Stimulated activated naive CD4-positive, alpha-beta T cell treated with Interleukin-2 at 50 U/mL for 16 hours (primary cell): ENCODE data around the gene DCC.

ENCODE experiments used
- DNase-seq: peaks from one replicate; lab custom pipeline; 2025; lab: John Stamatoyannopoulos, UW

DCC gene

DNA sequence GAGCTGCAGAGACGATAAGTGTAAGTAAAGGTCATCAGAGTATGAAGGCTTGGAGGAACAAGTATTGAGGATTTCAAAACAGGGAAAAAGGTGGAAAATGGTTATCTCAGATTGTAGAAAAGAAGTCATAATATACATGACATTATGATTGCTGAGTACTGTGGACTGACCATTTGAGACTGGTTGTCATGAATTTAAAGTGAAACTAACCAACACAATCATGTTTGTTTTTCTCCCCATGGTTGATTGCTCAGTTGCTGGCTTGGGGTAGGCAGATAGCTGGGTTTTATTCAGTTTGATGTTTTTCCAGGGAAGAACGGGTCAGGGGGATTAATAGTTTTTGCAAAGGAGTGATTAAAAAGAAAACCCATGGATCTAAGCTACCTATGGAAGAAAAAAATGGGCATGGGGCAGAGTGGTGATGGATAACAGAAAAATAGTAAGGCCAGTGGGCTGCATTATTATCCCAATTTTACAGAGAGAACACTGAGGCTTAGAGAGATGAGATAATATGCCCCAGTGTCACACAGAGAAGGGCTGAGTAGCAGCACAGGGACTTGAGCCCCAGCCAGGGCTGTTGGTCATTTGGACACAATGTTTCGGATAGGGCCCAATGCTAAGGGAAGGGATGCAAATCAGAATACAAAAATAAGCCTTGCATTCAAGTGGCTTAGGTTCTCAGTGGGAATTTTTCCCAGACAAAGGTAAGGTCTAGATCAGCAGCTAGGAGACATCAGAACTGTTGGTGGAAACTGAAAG is 885.7 kb downstream of the DCC start:
- no peak for DNase-seq

DNA sequence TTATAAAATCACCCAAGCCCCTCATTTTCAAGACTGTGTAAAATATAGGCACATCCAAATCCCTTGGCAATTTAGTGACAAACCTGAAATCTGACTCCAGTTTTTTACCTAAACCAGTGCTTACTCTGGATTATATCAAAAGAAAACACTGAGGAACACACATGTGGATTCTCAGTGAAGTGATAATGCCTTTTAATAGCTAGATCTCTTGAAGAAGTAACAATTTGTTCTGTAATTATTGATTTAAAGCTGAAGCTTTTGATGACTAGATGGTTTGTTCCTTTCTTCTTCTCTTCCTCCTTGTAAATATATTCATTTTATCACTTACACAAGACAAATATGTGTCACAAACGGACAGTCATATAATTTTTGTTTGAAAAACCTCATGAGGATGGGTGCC is 894.6 kb downstream of the DCC start:
- no peak for DNase-seq

DNA sequence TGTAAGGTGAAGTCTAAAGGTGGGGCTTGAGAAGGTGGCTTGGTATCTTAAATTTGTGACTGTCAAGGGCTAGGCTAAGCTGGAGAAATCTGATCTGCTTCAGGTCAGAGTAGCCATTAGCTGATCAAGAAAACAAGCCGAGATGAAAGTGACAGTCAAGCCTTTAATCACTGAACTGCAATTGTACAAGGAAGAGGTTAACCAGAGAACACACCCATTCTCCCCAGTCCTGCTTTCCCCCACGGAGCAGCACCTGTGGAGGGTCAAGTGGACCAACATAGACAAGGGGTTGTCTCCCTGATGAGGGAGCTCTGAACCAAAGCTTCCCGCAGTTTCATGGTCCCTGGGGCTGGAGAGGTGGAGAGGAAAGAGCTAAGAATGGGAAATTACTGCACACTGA is 901.2 kb downstream of the DCC start:
- no peak for DNase-seq

- DNase-seq = no peak
Measured at GRCh38 chr18:53253789-53254188, 913.8 kb downstream of the DCC start.

DNA sequence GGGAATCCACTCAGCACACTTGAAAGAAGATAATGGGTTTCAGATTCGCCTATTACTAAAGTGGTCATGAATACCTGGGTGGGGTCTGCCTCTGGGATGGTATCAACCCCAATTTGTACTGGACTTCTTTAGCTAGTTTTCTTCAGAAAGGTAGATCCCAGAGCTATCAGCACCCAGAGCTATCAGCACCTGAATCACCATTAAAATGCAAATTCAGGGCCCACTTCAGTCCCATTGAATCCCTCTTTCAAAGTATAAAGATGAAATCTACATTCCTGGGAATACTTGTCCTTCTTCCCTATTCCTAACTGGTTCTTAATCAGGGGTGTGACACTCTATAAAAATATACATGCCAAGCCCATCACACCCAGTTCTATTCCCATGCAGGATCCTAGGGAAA is 914.3 kb downstream of the DCC start:
- DNase-seq = no peak

DNA sequence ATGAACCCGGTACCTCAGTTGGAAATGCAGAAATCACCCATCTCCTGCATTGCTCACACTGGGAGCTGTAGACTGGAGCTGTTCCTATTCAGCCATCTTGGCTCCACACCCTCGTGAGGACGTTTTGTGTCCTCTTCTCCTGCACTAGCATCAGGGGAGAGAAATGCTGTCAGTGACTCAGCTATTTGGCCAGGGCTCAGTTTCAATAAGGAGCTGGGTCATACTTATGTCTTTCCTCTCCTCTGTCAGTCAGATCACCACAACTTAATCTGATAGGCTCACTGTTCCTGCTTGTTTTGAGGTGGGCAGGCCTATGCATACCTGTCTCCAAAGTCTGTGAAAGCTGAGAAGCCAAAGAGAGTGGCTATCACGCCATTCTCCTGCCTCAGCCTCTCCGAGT is 921.2 kb downstream of the DCC start:
- DNase-seq = no peak

DNA sequence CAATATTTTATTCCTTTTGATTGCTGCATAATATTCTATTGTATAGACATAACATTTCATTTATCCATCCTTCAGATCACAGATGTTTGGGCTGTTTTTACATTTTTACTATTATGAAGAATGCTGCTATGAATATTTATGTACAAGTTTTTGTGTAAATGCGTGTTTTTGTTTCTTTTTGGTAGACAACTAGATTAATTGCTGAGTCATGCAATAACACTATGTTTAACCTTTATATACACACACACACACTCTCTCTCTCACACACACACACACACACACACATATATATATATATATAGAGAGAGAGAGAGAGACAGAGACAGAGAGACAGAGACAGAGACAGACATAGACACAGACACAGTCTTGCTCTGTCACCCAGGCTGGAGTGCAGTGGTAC is 926.9 kb downstream of the DCC start:
- no peak for DNase-seq

- DNase-seq = no peak
Measured at GRCh38 chr18:53268455-53268854, 928.5 kb downstream of the DCC start.

DNA sequence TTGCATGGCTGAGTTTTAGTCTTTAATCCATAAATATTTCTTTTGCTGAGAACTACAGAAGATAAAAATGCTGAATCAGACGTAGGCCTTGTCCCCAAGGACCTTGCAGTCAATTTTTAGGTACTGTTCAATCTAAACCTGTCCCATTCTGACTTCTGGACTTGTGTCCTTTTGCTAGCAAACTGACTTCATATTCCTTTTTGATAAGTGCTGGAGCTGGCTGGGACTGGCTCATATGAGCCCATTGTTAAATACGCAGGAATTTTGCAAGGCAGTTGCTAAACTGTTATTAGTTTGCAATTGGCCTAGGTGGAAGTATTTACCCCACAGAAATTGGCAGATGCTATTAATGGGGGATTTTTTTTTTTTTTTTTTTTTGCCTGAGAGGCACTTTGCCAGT is 941.4 kb downstream of the DCC start:
- DNase-seq = no peak

DNA sequence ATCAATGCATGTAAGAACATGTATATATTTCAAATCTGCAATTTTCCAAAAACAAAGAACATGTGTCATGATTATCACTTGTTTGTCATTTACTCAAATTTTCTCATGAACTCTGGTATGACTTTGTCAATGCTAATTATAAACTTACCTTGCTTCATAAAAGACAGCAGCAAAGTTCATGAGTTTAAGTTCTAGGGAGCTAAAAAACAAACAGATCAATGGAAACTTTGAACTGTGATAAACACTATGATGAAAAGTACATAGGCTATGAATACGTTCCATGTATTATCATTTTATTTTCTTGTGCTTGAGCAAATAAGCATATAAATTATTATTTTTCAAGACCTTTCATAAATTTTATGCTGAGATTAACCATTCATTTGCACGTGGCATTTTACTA is 943.7 kb downstream of the DCC start:
- no peak for DNase-seq

GRCh38 chr18:53305461-53305860 is 965.5 kb downstream of the DCC start:
- DNase-seq = no peak

DNA sequence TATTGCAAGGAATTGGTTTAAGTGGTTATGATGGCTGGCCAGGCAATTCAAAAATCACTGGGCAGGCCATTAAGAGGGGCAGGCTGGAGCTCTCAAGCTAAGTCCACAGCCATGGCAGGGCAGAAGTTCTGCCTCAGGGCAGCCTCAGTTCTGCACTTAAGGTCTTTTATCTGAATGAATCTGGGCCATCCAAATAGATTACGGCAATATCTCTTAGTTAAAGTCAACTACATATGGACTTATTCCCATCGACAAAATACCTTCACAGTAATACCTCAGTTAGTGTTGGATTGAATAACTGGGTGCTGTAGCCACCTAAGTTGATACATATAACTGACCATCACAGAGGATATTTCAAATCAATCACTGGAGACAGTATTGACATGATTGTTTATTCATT is 979.6 kb downstream of the DCC start:
- DNase-seq = no peak

DNA sequence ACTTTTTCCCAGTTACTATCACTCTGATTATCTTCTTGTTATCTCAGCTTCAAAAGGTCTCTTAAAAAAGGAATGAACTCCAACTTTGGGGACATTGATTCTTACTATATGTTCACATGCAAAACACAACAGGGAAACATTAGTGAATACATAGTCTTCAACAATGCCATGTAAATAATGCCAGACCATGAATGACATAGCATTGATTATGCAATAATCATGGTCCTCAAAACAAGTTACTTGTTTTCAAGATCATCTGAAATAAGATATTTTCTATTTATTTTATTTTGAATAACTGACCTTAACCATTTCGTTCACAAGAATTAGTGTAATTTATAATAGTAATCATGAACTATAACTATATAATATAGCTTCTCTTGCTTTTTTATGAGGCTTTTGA is 982.2 kb downstream of the DCC start:
- no peak for DNase-seq

GRCh38 chr18:53324353-53324752 is 984.4 kb downstream of the DCC start:
- no peak for DNase-seq

- DNase-seq = no peak
Measured at GRCh38 chr18:53360501-53361443, 1020.8 kb downstream of the DCC start.

GRCh38 chr18:53375621-53376020 is 1035.6 kb downstream of the DCC start:
- DNase-seq = no peak

DNA sequence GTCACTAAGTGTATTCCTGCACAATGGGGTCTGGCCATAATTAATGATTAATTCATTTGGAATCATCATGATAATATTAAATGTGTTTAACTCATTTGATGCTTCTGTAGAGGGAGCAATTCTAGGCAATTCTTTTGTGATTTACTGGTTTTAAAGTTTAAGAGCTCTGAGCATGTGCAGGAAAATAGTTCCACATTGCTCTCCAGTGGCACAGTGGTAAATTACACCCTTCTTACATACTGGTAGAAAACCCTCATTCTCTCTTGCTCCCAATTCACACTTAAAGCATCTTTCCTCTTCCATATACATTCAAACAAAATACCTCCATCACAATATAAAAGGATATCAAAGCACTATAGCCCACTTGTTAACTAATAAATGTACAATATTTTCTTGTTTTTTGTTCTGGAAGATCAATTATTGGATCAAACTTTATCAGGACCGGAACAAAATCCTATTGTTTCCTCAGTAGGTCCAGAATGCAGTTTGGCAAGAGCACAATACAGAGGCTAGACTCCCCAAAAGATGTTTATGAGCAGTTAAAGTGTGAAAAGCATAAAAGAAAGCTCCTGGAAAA is 1040.2 kb downstream of the DCC start:
- DNase-seq = no peak

DNA sequence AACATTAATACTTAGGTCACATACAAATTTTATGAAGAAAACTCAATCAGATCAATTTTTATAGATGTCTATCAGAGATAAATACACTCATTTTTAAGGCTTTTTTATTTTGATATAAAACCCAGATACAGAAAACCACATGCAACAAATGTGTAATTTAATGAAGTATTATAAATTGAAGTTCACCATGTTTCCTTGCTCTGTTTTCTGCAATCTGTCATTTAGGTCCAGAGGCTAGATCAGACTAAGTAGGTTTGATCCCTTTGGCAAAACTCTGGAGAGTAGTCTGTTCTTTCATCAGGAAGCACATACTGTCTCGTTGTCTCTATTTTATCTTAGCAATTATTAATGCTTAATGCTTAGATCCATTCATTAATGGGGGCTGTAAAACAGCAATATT is 1042.9 kb downstream of the DCC start:
- no peak for DNase-seq

GRCh38 chr18:53385889-53386288 is 1045.9 kb downstream of the DCC start:
- DNase-seq = no peak

GRCh38 chr18:53387581-53387980 is 1047.6 kb downstream of the DCC start:
- DNase-seq = no peak

GRCh38 chr18:53402670-53403069 is 1062.7 kb downstream of the DCC start:
- no peak for DNase-seq

- DNase-seq = no peak
Measured at GRCh38 chr18:53408271-53408670, 1068.3 kb downstream of the DCC start.

- no peak for DNase-seq
Measured at GRCh38 chr18:53411511-53411910, 1071.5 kb downstream of the DCC start.
